CD4-positive, alpha-beta T cell treated with Interleukin-21 for 1 hour (primary cell): ENCODE data around the gene P3H2.

Experiments used
- DNase-seq: peaks from one replicate; pipeline ENCODE4 v3.0.0-alpha.2; 2020

The P3H2 gene

DNA sequence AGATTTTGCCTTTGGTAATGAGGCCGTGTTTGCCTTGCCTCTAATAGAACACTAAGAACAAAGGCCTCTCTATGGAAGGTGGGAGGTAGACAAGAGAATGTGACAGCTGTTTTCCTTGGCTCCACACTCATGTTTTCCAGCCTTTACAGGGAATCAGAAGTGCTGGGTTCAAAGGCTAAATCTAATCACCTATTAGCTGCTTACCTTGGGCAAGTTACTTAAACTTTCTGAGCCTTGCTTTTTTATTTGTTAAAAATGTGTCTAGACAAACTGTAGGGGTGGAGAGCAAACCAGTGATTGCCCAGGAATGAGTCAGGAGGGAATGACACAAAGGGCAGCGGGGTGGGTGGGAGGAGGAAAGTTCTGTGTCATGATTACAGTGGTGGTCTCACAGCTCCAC lies 179.0 kb downstream of the P3H2 start:
- DNase-seq = no peak

DNA sequence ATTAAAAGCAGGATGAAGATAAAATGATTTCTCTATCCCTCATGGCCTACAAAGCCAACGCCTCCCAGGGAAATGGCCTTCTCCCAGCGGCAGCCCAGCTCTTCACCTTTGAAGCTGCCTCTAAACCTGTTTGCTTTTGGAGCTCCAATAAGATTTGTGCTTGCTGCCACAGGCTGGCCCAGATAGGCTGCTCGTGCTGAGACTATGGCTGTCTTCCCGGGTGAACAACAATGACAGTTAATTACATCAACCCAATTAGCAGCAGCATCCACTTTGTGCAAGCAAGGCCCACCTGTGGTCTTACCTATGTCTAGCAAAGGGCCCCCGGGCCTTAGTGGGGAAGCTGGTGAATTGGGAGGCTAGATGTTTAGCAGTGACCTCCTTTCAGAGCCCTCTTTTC lies 179.6 kb downstream of the P3H2 start:
- DNase-seq = no peak

DNA sequence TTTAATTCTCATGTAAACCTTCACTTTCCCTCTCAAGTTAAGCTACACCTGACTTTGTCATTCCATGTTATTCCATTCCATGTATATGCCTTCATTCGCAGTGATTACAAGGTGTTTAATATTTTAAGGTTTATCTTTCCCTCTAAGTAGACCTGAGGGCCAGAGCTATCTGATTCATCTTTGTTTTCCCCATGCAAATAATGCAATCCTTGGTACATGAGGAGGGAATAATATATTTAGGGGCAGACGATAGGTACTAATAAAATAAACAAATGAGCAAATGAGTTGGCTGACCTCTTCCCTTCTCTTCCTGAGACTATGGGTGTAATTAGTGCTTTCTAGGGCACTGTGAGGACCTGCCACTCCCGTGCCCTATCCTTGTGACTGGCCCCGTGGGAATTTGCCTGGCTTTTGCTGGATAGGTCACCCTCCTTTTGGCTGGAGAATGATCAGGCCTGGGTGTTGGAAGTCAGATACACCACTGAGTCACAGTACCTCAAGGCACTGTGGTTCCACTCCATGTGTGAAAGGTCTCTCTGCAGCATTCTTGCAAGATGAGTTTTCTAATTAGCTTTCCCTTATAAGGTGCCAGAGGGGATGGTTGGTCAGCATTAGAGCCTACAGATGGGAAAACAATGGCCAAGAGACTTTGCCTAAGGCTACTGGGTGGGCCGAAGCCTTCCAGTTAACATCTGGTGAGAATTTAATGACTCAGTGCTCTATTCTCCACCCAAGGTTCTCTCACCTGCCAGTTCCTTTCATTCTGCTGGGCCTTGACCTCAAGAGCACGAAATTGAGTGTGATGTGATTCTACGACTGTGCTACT lies 183.2 kb downstream of the P3H2 start:
- DNase-seq = no peak

DNA sequence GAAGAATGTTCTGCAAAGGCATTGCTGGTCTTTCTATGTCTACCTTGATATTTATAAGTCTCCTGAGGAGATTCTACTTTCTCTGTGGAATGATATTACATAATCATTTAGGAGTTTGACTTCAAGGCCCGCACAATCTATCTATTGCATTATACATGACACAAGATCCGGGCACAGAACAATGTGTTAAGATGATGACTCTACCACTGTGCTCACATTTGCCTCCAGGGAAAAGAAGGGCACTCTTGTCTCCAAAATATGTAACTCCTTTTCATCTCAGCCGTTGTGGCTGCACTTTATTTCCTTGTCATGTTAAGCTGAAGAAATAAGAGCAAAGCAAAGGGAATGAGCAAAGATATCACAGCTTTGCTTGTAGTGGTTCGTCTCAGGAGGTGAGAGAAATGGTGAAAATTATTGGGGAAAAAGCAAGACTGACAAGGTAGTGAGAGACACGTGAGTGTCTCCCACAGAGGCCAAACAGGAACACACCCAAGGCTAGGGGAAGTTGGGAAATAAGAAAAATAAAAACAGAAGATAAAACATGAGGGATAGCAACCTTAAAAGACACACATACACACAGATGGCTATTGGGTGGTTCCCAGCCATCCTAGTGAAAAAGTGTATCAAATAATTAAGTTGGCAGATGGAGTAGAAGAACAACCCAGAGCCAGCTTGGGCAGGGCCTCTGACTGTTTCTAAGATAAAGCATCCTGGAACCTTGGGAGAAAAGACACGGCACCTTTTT lies 184.3 kb downstream of the P3H2 start:
- DNase-seq = no peak

DNA sequence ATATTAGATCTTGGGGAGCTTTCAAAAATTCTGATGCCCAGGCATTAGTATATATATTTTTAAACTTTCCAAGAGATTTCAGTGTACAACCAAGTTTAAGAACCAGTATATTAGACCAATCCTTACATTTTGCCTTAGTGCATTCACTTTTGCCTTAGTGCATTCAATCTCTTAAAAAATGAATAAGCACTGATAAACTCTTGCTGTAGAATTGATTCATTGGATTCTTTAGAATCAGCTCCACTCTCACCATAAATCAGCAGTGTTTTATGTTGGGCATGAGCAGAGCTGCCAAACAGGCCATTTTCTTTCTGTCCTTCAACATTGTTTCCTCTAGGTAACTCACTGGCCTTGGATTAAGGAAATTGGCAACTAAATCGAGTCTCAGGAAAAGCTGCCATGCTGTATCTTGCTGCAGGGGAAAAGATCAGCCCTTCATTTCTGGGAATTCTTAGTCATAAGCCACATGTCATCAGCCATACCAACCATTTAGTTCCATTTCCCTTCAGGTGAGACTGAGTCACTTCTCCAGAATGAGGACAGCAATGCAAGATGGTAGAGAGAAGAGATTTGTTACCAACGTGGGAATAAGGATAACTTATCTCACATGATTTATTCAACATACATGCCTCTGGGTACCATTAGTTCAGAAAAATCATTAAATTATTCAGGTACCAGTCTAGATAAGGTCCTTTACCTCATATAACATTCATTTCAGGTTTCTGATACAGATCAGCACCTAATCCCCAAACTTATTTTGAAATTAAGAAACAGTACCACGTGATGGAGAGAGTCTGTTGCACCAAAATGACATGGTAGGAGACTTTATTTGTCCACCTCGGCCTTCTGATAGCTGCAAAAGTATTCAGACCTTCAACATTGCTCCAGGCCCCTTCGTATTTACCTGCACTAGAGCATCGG lies 192.5 kb downstream of the P3H2 start:
- DNase-seq = no peak

DNA sequence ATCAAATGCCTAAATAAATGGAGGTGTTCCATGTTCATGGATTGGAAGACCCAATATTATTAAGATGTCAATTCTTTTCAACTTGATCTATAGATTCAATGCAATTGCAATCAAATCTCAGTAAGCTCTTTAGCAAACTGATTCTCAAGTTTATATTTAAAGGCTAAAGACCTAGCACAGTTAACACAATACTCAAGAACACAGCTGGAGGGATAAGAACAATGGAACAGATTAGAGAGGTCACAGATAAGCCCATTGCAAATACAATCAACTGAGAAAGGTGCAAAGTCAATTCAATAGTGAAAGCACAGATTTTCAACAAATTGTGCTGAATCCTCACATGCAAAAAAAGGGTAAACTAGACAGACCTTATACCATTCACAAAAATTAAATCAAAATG lies 198.9 kb downstream of the P3H2 start:
- DNase-seq = no peak

DNA sequence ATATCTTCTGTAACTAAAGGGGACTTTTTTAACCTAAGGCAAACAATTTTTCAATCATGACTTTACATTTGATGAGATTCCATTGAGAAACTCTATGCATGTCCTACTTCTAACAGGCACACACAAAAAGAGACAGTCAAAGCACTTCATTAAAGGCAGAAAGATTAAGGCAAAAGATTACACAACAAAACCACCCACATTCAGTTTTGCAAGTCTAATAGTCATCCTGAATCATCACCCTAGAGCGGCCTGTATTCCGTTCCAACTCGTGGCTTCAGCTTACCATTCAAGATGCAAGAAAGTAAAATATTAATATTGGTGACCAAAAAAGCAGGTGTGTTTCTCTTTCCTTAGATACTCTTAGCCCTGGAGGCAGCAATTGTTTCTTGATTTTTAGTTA lies 205.9 kb downstream of the P3H2 start:
- DNase-seq = no peak

DNA sequence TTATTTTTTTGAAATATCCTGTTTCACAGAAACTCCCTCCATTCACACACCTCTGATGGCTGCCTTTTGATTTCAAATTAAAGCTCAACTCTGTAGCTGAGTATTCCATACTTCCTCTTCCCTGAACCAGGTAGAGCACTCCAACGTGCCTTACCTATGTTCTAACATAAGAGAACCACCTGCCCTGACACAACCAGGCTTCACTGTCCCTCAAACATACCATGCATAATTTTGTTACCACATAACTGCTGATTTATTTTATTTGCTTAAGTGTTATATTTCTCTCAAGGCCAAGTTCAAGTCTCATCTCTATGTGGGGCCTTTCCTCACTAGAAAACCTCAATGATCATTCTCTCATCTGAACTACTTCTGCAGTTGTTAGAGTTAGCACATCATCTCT lies 209.7 kb downstream of the P3H2 start:
- DNase-seq = no peak

DNA sequence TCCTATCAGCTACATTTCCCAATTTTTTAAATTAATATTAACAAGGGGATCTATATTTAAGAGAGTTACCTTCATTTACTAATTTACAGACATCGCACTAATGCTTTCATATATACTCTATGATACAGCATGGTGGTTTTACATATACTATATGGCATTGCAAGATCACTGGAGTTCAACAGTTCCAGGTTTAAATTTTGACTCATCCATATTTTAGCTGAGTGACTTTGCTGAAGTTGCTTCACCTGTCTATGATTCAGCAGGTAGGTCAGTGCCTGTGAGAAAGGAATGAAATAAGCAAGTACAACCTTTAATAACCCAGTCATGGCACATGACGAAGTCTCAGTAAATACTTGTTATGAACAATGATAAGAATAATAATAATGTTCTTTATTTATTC lies 211.1 kb downstream of the P3H2 start:
- no peak for DNase-seq

DNA sequence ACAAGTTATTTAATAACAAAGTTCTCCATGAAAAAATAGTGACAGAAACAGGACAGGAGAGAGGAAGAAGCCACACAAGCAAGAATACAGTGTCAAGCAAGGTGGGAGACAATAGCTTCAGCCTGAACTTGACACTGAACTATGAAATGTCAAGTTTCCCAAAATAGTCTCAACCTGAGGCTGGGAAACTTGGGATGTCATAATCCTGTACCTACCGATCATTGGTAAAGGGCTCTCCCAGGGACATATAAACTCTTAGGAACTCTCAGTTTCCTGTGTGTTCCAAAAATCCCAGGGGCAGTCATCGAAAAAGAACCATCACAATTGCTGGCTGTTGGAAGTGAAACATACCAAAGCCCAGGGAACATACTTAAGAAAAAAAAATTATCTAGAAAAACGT lies 211.6 kb downstream of the P3H2 start:
- no peak for DNase-seq

DNA sequence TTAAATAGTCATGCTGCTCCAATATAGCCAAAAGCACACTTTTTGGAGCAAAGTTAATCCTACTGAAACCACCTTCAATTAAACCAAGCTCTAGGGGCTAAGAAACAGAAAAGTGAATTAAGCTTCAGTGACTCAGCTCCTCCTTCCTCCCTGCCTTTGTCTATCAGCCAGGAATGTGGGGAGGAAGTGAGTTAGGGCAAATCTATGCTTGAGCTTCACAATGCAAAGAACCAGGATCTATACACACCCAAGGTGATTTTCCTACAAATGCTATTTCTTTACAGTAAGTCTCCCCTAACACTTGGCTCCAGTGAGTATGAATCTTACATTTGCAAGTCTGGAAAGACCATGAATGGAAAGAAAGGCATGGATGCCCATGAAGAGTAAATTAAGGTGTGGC lies 212.1 kb downstream of the P3H2 start:
- DNase-seq = no peak

DNA sequence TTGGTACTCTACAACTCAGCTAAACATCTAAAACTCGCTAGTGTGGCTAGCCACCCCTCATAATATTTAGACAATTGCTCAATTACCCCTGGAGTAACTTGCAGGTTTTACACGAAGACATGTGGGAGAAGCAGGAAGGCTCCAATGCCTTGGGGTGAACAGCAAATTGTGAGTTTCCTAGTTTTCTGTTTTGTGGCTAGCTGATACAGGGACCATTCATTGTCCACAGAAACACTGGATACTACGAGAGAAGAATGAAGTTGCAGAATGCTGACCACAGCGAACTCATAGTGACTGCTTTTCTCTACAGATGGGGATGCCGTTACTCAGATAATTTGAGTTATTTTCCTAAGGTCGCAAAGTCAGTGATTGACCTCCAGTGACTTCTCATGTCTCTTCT lies 212.9 kb downstream of the P3H2 start:
- DNase-seq = no peak
